ENCODE measurements around the gene SYCN. TPM values are rescaled to one million over a fixed set of nuclear protein-coding genes. Genes with fewer than 3 reads are reported as not detected.

Gene SYCN
- total and polyA plus RNA-seq, 2 of the 8 experiments (the other 6 are each of a cell fraction or from before 2014, with no cell fraction given): not detected

GRCh38 chr19:39192846-39193245, 11.2 kb downstream of the SYCN start:
- DNase-seq (ENCODE audit: low read depth in 1 of 2, low spot score in 2 of 2) (no peak), FAIRE-seq (no peak)
- CTCF ChIA-PET (ENCODE audit: partially characterized antibody): interaction anchor here (2.1 to 3.5 kb wide), 2 partner anchors 19 to 71 kb away, joined by 8 to 10 read pairs; no protein-coding TSS in a partner anchor
- no peak overlapping the region for H2BK12ac ChIP-seq (ENCODE audit: low read depth, low read length)
- WGBS, 2 experiments (ENCODE audit: extremely low coverage in 1 of 2, insufficient coverage in 1 of 2, insufficient read length in 1 of 2, insufficient replicate concordance in 2 of 2, low coverage in 1 of 2, low lambda C conversion rate in 2 of 2, missing lambda C conversion rate in 1 of 2): 91% methylated on average over 2 of the region's 2 CpGs; no CpG with 5 or more reads in 1 of the 2 experiments
- H3K9ac ChIP-seq (replicated peaks in 1 of 4; ENCODE audit: extremely low read depth in 1 of 4, low read depth in 3 of 4, low read length in 3 of 4): no peak overlapping the region
- H3K36me3 ChIP-seq (ENCODE audit: control insufficient read depth in 2 of 4, insufficient read depth in 4 of 4, low read length in 3 of 4): no peaks in the 10 kb centered on the region
- H3K79me1 ChIP-seq (ENCODE audit: low read depth, low read length): no peaks in the 10 kb centered on the region
- H3K9me3 ChIP-seq (ENCODE audit: insufficient read depth in 2 of 2, low read depth in 1 of 2, low read length in 1 of 2): no peaks in the 10 kb centered on the region
- peaks cover 8 to 19% (median 13%) of the 10 kb centered on the region in 4 experiments for H3K27me3 ChIP-seq (replicated peaks in 1 of 4; ENCODE audit: control insufficient read depth in 3 of 4, extremely low read depth in 1 of 4, insufficient read depth in 3 of 4, low read length in 3 of 4)
- H2AFZ ChIP-seq (ENCODE audit: low read length): no peak overlapping the region
- TF ChIP-seq EZH2 (IDR thresholded peaks at IDR 0.05; ENCODE audit: low read depth, low read length, severe bottlenecking) (no peak), SUZ12 (IDR thresholded peaks at IDR 0.05; ENCODE audit: low read length) (no peak), NRF1 (IDR thresholded peaks at IDR 0.05; ENCODE audit: low read depth, low read length) (no peak), TAF1 (IDR thresholded peaks at IDR 0.05; ENCODE audit: low read depth, low read length) (no peak), TAF7 (optimal IDR thresholded peaks at IDR 0.05; ENCODE audit: borderline replicate concordance, low read depth, low read length) (no peak), RBBP5 (IDR thresholded peaks at IDR 0.05; ENCODE audit: borderline replicate concordance, low read depth, low read length) (no peak), SIX5 (IDR thresholded peaks at IDR 0.05; ENCODE audit: low read depth, low read length) (no peak), BRCA1 (IDR thresholded peaks at IDR 0.05; ENCODE audit: low read depth, low read length) (no peak), BCL11A (IDR thresholded peaks at IDR 0.05; ENCODE audit: low read depth in 2 of 2, low read length in 2 of 2) (no peak)
- no peak overlapping the region for H2BK15ac ChIP-seq (ENCODE audit: low read length)
- no peak overlapping the region for H2AK5ac ChIP-seq (ENCODE audit: low read depth, low read length)
- H2BK120ac ChIP-seq (replicated peaks; ENCODE audit: low read depth, low read length): no peak overlapping the region
- no peak overlapping the region for H3K4me2 ChIP-seq (ENCODE audit: insufficient read depth in 1 of 2, low read depth in 2 of 2, low read length in 2 of 2)
- H2BK5ac ChIP-seq (ENCODE audit: low read depth, low read length): no peak overlapping the region
- no peak overlapping the region for H3K18ac ChIP-seq (ENCODE audit: extremely low read depth, low read length)
- H3K79me2 ChIP-seq (ENCODE audit: control insufficient read depth in 1 of 2, insufficient read depth in 2 of 2, low read length in 2 of 2): no peaks in the 10 kb centered on the region
- H3K23ac ChIP-seq (ENCODE audit: insufficient read length): no peak overlapping the region
- H3K27ac ChIP-seq (ENCODE audit: low read depth, low read length): no peak overlapping the region
- H3K4me3 ChIP-seq (ENCODE audit: extremely low read depth in 1 of 4, insufficient read depth in 2 of 4, low read depth in 3 of 4, low read length in 4 of 4): no peak overlapping the region
- peaks cover 0 to 9% (median 8%) of the 10 kb centered on the region in 4 experiments; a peak in 6 of 7 replicates for H3K4me1 ChIP-seq (replicated peaks in 1 of 4; ENCODE audit: control insufficient read depth in 3 of 4, insufficient read depth in 4 of 4, low read length in 3 of 4)
- no peak overlapping the region for H4K91ac ChIP-seq (replicated peaks; ENCODE audit: insufficient read length, low read length)
- H3K14ac ChIP-seq (ENCODE audit: insufficient read length): no peak overlapping the region
- H4K5ac ChIP-seq (ENCODE audit: insufficient read length, low read depth, low read length): no peak overlapping the region
- H4K20me1 ChIP-seq (replicated peaks in 1 of 2; ENCODE audit: control insufficient read depth in 1 of 2, insufficient read depth in 2 of 2, low read length in 2 of 2): peaks cover 0 to 2% of the 10 kb centered on the region in 2 experiments
- H3K56ac ChIP-seq (replicated peaks; ENCODE audit: insufficient read length, low read depth, low read length): no peak overlapping the region
- no peak overlapping the region for H2BK20ac ChIP-seq (ENCODE audit: low read length)
- POLR2A ChIA-PET (ENCODE audit: partially characterized antibody): no interaction called here
- H4K8ac ChIP-seq (ENCODE audit: extremely low read depth, insufficient read depth, low read length): no peak overlapping the region
- peaks cover 8% of the 10 kb centered on the region; the same call in 1 of the 2 replicates for H3K23me2 ChIP-seq (ENCODE audit: low read depth, low read length)
- no peak overlapping the region for H3K4ac ChIP-seq (replicated peaks; ENCODE audit: insufficient read length, low read depth, low read length)

Data from H1 (cell line).